Measurements from ENCODE around the gene ARHGAP19.
A peak's percentile ranks its signal among the peaks of the same experiment; 100 is the strongest.

DNA sequence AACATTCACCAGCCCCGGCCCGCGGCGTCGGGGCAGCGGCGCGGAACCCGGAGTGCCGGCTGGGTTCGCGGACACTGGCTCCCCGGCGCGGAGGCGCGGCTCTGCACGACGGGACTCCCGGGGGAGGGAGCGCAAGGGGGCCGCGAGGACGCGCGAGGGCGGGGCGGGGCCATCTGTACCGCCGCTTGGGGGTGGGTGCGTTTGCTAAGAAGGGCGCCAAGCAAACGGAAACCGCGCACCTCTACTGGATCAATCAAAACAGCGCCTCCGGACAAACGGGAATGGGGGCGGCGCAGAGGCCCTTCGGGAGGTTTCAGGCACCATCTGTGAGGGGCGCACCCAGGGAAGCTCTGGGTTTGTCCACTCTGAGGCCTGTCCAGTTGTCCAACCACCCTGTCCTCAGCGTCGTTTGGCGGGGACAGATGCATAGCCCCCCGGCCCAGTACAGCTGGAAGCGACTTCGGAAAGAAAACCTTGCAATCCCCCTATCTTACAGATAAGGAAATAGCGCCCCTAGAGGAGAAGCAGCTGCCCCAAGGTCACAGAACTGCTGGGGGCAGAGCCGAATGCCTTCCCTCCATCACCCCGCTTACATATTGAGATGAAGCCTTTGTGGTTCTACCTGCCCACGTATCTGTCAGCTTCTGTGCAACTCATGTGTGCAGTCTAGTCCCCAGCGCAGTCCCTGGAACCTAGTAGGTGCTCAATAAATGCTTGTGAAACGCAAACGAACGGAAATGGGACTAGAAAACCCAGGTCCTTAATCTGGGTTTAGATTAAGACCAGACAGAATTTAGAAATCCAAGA is 96.0 kb downstream of the ARHGAP19 start:
- TF ChIP-seq, protein P1, sequence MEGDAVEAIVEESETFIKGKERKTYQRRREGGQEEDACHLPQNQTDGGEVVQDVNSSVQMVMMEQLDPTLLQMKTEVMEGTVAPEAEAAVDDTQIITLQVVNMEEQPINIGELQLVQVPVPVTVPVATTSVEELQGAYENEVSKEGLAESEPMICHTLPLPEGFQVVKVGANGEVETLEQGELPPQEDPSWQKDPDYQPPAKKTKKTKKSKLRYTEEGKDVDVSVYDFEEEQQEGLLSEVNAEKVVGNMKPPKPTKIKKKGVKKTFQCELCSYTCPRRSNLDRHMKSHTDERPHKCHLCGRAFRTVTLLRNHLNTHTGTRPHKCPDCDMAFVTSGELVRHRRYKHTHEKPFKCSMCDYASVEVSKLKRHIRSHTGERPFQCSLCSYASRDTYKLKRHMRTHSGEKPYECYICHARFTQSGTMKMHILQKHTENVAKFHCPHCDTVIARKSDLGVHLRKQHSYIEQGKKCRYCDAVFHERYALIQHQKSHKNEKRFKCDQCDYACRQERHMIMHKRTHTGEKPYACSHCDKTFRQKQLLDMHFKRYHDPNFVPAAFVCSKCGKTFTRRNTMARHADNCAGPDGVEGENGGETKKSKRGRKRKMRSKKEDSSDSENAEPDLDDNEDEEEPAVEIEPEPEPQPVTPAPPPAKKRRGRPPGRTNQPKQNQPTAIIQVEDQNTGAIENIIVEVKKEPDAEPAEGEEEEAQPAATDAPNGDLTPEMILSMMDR (conservative IDR thresholded peaks at IDR 0.05 in 1 of 2, IDR thresholded peaks at IDR 0.05 in 1 of 2; ENCODE audit: low read depth in 1 of 2, low read length in 2 of 2): peak; percentile 65 to 79
- no peak for TF ChIP-seq EZH2 (IDR thresholded peaks at IDR 0.05; ENCODE audit: low read length, missing control alignments)
